ENCODE data around the gene RAB17. TPM values are rescaled to one million over a fixed set of nuclear protein-coding genes. Genes with fewer than 3 reads are reported as not detected.

The RAB17 gene
- total and polyA plus RNA-seq, 2 of the 8 experiments (the other 6 are each of a cell fraction or from before 2014, with no cell fraction given) = 42.6 to 83.4 TPM

DNA sequence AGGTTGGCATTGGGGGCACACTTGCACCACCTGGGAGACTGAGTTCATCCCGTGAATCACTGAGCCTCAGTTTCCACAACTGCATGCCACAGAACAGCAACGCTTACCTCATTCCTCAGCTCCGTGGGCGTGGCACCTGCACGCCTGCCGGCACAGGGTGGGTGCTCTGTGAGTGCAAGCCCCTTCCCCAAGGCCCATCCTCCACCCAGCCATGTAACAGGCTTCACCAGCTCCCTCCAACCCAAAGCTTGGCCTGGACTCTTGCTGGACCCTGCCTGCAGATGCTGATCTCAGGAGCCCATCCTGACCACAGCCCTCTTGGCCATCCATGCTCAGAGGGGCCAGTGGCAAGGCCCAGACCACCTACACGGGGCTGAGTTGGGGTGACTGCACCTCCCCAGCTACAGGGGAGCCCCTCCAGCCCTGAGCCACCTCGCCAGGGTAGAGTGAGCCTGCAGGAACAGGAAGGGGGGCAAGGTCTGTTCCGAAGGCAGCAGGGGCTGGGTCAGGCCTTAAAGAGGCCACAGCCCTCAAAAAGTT, 22.3 kb downstream of the RAB17 start (continued):
- TF ChIP-seq CHD7 (IDR thresholded peaks at IDR 0.05; ENCODE audit: insufficient replicate concordance, low read length) = no peak
- no peak for TF ChIP-seq EZH2 (IDR thresholded peaks at IDR 0.05; ENCODE audit: low read depth, low read length, severe bottlenecking)

Data from H1 (cell line).